Gastroesophageal sphincter (tissue), 4 donors: Measurements from ENCODE around the gene LRRK2. TPM values are rescaled to one million over a fixed set of nuclear protein-coding genes. Genes with fewer than 3 reads are reported as not detected.
"Not testable (repeated sequence)": the region's sequence is repeated elsewhere in the genome, so short reads cannot be mapped to it uniquely, and the experiment has no call there.

Experiments used
- ATAC-seq: fragments of 150-250 bp; one replicate; pipeline ENCODE4 v1.9.1; 2016; ENCODE audit warnings: mild to moderate bottlenecking, moderate library complexity
- H3K27ac ChIP-seq, 4 donors: fragments of 200-600 bp; sonication (generic) in 3 of 4; 1 replicate in 3 of 4; 2 replicates in 1 of 4; pipeline ENCODE4 v1.5.1; 2016 to 2019
- H3K27me3 ChIP-seq: fragments of 200-600 bp; sonication (generic); one replicate; pipeline ENCODE4 v1.5.1; 2019
- H3K36me3 ChIP-seq, 2 donors: fragments of 200-600 bp; sonication (generic); one replicate each; pipeline ENCODE4 v1.5.1; 2019; ENCODE audit warnings: control low read depth in 1 of 2
- H3K4me1 ChIP-seq, 3 donors: fragments of 200-600 bp; sonication (generic); 1 replicate in 2 of 3; 2 replicates in 1 of 3; pipeline ENCODE4 v1.5.1; 2016 to 2019; ENCODE audit warnings: control low read depth in 2 of 3
- H3K4me3 ChIP-seq, 2 donors: fragments of 200-600 bp; sonication (generic); one replicate each; pipeline ENCODE4 v1.5.1; 2019; ENCODE audit warnings: mild to moderate bottlenecking in 1 of 2, moderate library complexity in 1 of 2
- H3K9me3 ChIP-seq, 3 donors: fragments of 200-600 bp; sonication (generic); one replicate each; pipeline ENCODE4 v1.5.1; 2017 to 2019; ENCODE audit warnings: control low read depth in 2 of 3
- CTCF ChIP-seq, 4 experiments: fragments of 200-600 bp in 2 of 4; fragments of 450-650 bp in 2 of 4; sonication (generic) in 1 of 4; IDR thresholded peaks; one replicate each; pipeline ENCODE4 v1.5.1; 2017 to 2019; ENCODE audit warnings: antibody characterized with exemption in 4 of 4, mild to moderate bottlenecking in 2 of 4, moderate library complexity in 2 of 4
- EP300 ChIP-seq: sonication (generic); formaldehyde crosslinking; IDR thresholded peaks from one replicate; pipeline ENCODE4 v1.6.1; 2017; ENCODE audit warnings: antibody characterized with exemption, mild to moderate bottlenecking
- POLR2A ChIP-seq, 2 donors: fragments of 450-650 bp; IDR thresholded peaks; one replicate each; pipeline ENCODE4 v1.6.1; 2017; ENCODE audit warnings: antibody characterized with exemption in 2 of 2, mild to moderate bottlenecking in 2 of 2, moderate library complexity in 1 of 2
- POLR2AphosphoS5 ChIP-seq: sonication (generic); formaldehyde crosslinking; IDR thresholded peaks from one replicate; pipeline ENCODE4 v1.6.1; 2017; ENCODE audit warnings: antibody characterized with exemption
- WGBS, 2 donors: methylation state at CpG; one replicate each; pipeline ENCODE4 v1.1.5; 2018; ENCODE audit warnings: low coverage in 1 of 2; 5-methylcytosine and 5-hydroxymethylcytosine counted together
- total RNA-seq, 4 donors: library from RNA; depleted of rRNA; stranded (reverse); fragments of >200 nt; gene quantifications; one replicate each; pipeline ENCODE4 v1.1.0, GENCODE V29; 2016

The LRRK2 gene
- total RNA-seq, 4 donors from 2014 or later, result 22.7 to 35.2 (median 29.3) TPM

- ATAC-seq, result no peak
- no peak overlapping the region for H3K27ac ChIP-seq
These were observed 14.9 kb upstream of the LRRK2 start for GRCh38 chr12:40209886-40210285.

GRCh38 chr12:40211186-40211585 is 13.6 kb upstream of the LRRK2 start:
- not testable (repeated sequence) for H3K9me3 ChIP-seq, H3K4me3 ChIP-seq, ATAC-seq, H3K27me3 ChIP-seq, H3K36me3 ChIP-seq, H3K27ac ChIP-seq
- peaks cover 0 to 11% (median 0%) of the 10 kb centered on the region in 3 donors for H3K4me1 ChIP-seq
- WGBS, 2 donors, result 92 to 100% methylated on average over 1 of the region's 1 CpG

More at GRCh38 chr12:40209886-40210285, 14.9 kb upstream of the LRRK2 start:
- 48 to 93% methylated on average over 2 to 4 of the region's 4 CpGs for WGBS, 2 donors
- H3K9me3 ChIP-seq, result peaks cover 0 to 4% (median 0%) of the 10 kb centered on the region in 3 donors
- peaks cover 0 to 11% (median 0%) of the 10 kb centered on the region in 3 donors for H3K4me1 ChIP-seq
- TF ChIP-seq POLR2AphosphoS5 (no peak), CTCF (IDR thresholded peaks at IDR 0.05) (no peak), POLR2A (IDR thresholded peaks at IDR 0.05) (no peak), EP300 (no peak)
- H3K4me3 ChIP-seq, result no peak overlapping the region
- H3K27me3 ChIP-seq, result no peaks in the 10 kb centered on the region
- no peaks in the 10 kb centered on the region for H3K36me3 ChIP-seq

- H3K9me3 ChIP-seq, result peaks cover 0 to 4% (median 0%) of the 10 kb centered on the region in 3 donors
- no peak overlapping the region for H3K27ac ChIP-seq
- no peaks in the 10 kb centered on the region for H3K27me3 ChIP-seq
- no peak for ATAC-seq
- TF ChIP-seq EP300 (no peak), POLR2A (IDR thresholded peaks at IDR 0.05) (no peak), POLR2AphosphoS5 (no peak), CTCF (IDR thresholded peaks at IDR 0.05) (no peak)
- H3K4me1 ChIP-seq, result peaks cover 0 to 11% (median 0%) of the 10 kb centered on the region in 3 donors
- WGBS, 2 donors, result 79 to 100% methylated on average over 2 of the region's 2 CpGs
- no peaks in the 10 kb centered on the region for H3K36me3 ChIP-seq
- no peak overlapping the region for H3K4me3 ChIP-seq
These were observed 12.2 kb upstream of the LRRK2 start for GRCh38 chr12:40212566-40212965.

- TF ChIP-seq POLR2A (IDR thresholded peaks at IDR 0.05), result no peak
- TF ChIP-seq CTCF (IDR thresholded peaks at IDR 0.05), result no peak
- TF ChIP-seq EP300, result no peak
- TF ChIP-seq POLR2AphosphoS5, result no peak
- Histone ChIP-seq H3K9me3 (peaks cover 0 to 4% (median 0%) of the 10 kb centered on the region in 3 donors), H3K27me3 (no peaks in the 10 kb centered on the region), H3K27ac (no peak overlapping the region), H3K4me1 (no peaks in the 10 kb centered on the region), H3K36me3 (no peaks in the 10 kb centered on the region), H3K4me3 (no peak overlapping the region)
- WGBS, 2 donors, result 100% methylated on average over 1 of the region's 1 CpG
- no peak for ATAC-seq
These were observed 8.8 kb upstream of the LRRK2 start for GRCh38 chr12:40215982-40216381.

GRCh38 chr12:40216516-40217288 is 8.1 kb upstream of the LRRK2 start:
- no peak for ATAC-seq
- H3K4me3 ChIP-seq, result no peak overlapping the region
- no peak overlapping the region for H3K27ac ChIP-seq
- H3K27me3 ChIP-seq, result no peaks in the 10 kb centered on the region
- H3K9me3 ChIP-seq, result peaks cover 0 to 4% (median 0%) of the 10 kb centered on the region in 3 donors
- H3K4me1 ChIP-seq, result no peaks in the 10 kb centered on the region
- H3K36me3 ChIP-seq, result no peaks in the 10 kb centered on the region
- no peak for TF ChIP-seq CTCF (IDR thresholded peaks at IDR 0.05)
- TF ChIP-seq POLR2AphosphoS5, result no peak
- TF ChIP-seq POLR2A (IDR thresholded peaks at IDR 0.05), result no peak
- no peak for TF ChIP-seq EP300
